ENCODE measurements around the gene CIPC.

- TF ChIP-seq CTCF (CRISPR knock-in tag; IDR thresholded peaks at IDR 0.05) (no peak), TAF1 (CRISPR knock-in tag; IDR thresholded peaks at IDR 0.05) (no peak; the same call in 1 of the 2 replicates), MAX (IDR thresholded peaks at IDR 0.05) (no peak), U2AF2 (IDR thresholded peaks at IDR 0.05; ENCODE audit: low read depth, low read length) (no peak), POLR2AphosphoS5 (IDR thresholded peaks at IDR 0.05; ENCODE audit: low read depth, low read length) (no peak), PHF8 (CRISPR knock-in tag; IDR thresholded peaks at IDR 0.05) (no peak), MNT (IDR thresholded peaks at IDR 0.05) (no peak), NFYB (CRISPR knock-in tag; IDR thresholded peaks at IDR 0.05) (no peak), ZBTB25 (CRISPR knock-in tag; IDR thresholded peaks at IDR 0.05) (no peak), CEBPG (CRISPR knock-in tag; IDR thresholded peaks at IDR 0.05) (peak; percentile 9; the same call in 1 of the 2 replicates), THAP9 (CRISPR knock-in tag; IDR thresholded peaks at IDR 0.05; ENCODE audit: borderline replicate concordance) (0 out of 2 replicates have a peak, but pooled peaks have one; percentile 1)
Observed at GRCh38 chr14:77098529-77099353, 683 bp downstream of the CIPC start.
